ENCODE measurements around the gene CTNNBL1. TPM values are rescaled to one million over a fixed set of nuclear protein-coding genes. Genes with fewer than 3 reads are reported as not detected.
"Not testable (repeated sequence)": the region's sequence is repeated elsewhere in the genome, so short reads cannot be mapped to it uniquely, and the experiment has no call there.

CTNNBL1 gene
- total RNA-seq, 1 donor from 2014 or later = 93.5 TPM

DNA sequence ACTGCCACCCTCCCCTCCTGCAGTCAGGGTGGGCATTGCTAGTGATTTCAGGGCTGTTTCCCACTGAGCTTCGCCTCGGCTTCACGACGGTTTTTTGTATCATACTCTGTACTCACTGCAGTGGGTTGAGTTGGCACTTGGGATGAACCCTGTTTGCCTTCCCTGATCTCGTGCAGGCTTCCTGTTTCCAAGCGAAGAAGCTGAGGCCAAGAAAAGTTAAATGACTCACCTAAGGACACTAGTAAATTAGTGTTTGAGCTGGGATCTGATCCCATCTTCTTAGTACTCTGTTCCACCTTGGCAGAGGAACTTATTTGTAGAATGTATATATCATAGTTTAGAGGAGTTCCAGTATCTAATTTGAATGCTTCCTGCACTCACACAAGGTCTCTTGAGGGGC, 158.8 kb downstream of the CTNNBL1 start:
- H3K36me3 Mint-ChIP-seq (ENCODE audit: low read depth) = peaks cover 15% of the 10 kb centered on the region
- no peak for DNase-seq (ENCODE audit: low spot score)
- no peak overlapping the region for H3K4me3 Mint-ChIP-seq
- no peaks in the 10 kb centered on the region for H3K4me1 Mint-ChIP-seq (ENCODE audit: low read depth)
- no peak overlapping the region for H3K27ac Mint-ChIP-seq
- no peaks in the 10 kb centered on the region for H3K9me3 Mint-ChIP-seq
- H3K27me3 Mint-ChIP-seq (ENCODE audit: insufficient read depth) = no peaks in the 10 kb centered on the region
- intact Hi-C loops (cut with micrococcal nuclease) = no loop called here

DNA sequence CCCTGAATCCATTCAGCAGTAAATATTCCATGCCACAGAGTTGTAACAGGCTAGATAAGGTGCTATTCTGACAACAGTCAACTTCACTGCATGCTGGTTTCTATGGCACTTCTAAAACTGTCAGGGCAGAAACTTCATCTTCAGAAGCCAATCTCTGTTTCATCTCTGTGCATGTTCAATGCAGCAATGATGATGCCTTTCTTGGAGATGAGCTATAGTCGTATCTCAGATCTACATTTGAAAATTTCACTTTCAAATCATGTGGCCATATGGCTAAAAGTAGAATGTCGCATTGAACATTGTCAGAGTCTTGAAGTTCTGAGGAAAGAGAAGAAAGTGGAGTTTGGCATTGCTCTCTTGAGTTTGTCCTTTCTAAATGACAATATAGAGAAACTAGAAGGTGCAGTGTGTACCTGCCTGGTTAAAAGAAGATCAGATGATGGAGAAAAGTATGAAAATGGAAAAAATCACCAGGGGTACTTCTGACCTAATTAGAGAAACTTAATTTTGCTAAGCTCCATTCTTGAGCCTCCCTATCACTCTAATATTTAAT, 160.1 kb downstream of the CTNNBL1 start:
- H3K27ac Mint-ChIP-seq = no peak overlapping the region
- peaks cover 15% of the 10 kb centered on the region for H3K36me3 Mint-ChIP-seq (ENCODE audit: low read depth)
- intact Hi-C loops (cut with micrococcal nuclease) = no loop called here
- no peaks in the 10 kb centered on the region for H3K4me1 Mint-ChIP-seq (ENCODE audit: low read depth)
- DNase-seq (ENCODE audit: low spot score) = no peak
- no peaks in the 10 kb centered on the region for H3K27me3 Mint-ChIP-seq (ENCODE audit: insufficient read depth)
- H3K9me3 Mint-ChIP-seq = no peaks in the 10 kb centered on the region
- no peak overlapping the region for H3K4me3 Mint-ChIP-seq

DNA sequence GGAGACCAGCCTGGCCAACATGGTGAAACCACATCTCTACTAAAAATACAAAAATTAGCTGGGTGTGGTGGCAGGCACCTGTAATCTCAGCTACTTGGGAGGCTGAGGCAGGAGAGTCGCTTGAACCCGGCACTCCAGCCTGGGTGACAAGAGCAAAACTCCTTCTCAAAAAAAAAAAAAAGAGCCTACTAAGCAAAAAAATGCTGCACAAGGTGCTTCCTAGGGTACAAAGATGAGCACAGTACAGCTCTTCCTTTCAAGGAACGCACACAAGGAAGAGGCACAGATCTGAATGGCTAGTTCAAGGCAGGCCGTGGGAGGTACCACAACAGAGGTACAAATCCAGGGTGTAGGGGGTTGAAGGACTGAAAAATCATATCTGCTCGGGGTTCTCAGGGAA, 162.2 kb downstream of the CTNNBL1 start:
- H3K36me3 Mint-ChIP-seq (ENCODE audit: low read depth) = peaks cover 22% of the 10 kb centered on the region
- intact Hi-C loops (cut with micrococcal nuclease); H3K27me3 Mint-ChIP-seq (ENCODE audit: insufficient read depth); DNase-seq (ENCODE audit: low spot score); H3K27ac Mint-ChIP-seq; H3K9me3 Mint-ChIP-seq; H3K4me3 Mint-ChIP-seq; H3K4me1 Mint-ChIP-seq (ENCODE audit: low read depth): not testable (repeated sequence)

DNA sequence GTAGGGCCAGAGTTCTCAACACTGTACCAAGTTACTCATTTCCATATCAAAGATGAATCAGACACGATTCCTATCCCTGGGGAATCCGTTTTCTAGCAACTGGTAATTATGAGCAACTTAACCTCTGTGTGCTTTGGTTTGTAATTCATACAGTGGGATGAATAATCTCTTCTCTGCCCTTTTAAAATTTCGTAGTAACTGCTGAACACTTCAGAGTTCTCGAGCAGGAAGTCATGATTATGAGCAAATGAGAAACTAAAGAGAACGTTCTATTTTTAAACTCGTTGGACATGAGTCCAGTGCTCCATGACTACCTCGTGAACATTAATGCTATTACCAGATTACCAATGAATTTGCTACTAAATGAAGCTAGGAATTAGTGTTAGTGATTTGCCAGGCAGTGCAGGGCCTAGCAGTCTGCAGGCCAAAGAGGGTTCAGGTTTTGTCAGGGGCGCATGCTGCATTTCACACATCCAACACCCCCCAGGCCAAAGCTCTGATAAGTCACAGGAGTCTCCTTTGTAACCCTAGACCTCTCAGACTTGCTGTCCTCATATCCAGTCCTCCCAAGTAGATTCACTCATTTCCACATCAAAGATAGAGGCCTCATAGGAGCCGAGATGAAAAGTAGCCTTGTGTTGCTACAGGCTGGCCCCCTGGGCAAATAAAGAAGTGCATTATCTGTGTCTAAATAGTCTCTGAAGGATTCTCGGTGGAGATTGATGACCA, 163.3 kb downstream of the CTNNBL1 start:
- Mint-ChIP-seq H3K4me1 (ENCODE audit: low read depth) (no peaks in the 10 kb centered on the region), H3K36me3 (ENCODE audit: low read depth) (peaks cover 22% of the 10 kb centered on the region), H3K4me3 (no peak overlapping the region), H3K9me3 (no peaks in the 10 kb centered on the region), H3K27me3 (ENCODE audit: insufficient read depth) (no peaks in the 10 kb centered on the region), H3K27ac (no peak overlapping the region)
- no peak for DNase-seq (ENCODE audit: low spot score)
- intact Hi-C loops (cut with micrococcal nuclease) = no loop called here

DNA sequence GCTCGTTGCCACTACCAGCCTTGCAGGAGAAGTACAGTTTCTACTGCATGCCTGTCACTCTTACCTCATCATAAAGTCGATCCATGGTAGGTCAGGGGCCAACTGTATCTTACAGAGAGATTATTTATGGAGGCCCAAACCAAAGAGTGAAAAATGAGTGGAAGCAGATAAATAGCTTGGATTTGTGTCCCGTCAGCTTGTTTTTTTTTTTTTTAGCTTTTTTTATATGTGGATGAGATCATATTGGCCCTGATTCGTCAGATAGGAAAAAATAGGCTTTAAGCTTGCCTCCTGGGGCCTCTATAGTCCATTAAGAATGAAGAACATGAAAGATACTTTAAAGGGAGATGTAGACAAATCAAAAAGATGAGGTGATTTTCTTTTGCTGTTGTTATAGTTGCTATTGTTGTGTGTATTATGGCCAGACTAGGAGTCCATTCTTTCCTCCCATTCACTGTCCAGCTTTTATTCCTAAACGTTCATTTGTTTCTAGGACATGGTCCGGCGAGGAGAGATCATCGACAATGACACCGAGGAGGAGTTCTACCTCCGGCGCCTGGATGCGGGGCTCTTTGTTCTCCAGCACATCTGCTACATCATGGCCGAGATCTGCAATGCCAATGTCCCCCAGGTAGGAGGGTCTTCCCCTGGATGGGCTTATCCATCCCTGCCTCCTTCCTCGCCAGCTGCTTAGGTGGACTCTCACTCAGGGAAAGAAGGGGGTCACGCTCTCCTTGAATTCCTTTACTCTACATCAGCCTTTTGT, 165.8 kb downstream of the CTNNBL1 start:
- H3K4me1 Mint-ChIP-seq (ENCODE audit: low read depth) = no peaks in the 10 kb centered on the region
- H3K27me3 Mint-ChIP-seq (ENCODE audit: insufficient read depth) = no peaks in the 10 kb centered on the region
- H3K9me3 Mint-ChIP-seq = no peaks in the 10 kb centered on the region
- peaks cover 23% of the 10 kb centered on the region for H3K36me3 Mint-ChIP-seq (ENCODE audit: low read depth)
- no peak for DNase-seq (ENCODE audit: low spot score)
- intact Hi-C loops (cut with micrococcal nuclease) = no loop called here
- H3K27ac Mint-ChIP-seq = no peak overlapping the region
- no peak overlapping the region for H3K4me3 Mint-ChIP-seq

DNA sequence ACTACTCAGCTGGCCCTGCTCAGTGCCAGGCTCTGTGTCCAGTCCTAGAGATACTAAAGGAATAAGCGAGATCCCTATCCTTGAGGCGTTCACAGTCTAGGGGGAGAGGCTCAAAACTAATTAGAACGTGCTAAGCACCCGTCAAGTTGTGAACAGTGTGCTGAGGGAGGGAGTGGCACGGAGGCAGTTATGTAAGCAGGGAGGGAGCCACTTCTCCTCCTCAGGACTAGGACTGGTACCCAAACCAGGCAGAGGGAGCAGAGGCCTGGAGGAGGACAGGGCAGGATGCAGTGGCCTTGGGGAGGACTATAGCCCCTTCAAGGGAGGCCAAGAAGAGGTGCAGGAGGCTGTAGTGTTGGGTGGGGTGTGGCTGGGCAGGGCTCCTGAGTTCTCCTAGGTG, 169.5 kb downstream of the CTNNBL1 start:
- H3K27ac Mint-ChIP-seq = no peak overlapping the region
- H3K9me3 Mint-ChIP-seq = no peaks in the 10 kb centered on the region

DNA sequence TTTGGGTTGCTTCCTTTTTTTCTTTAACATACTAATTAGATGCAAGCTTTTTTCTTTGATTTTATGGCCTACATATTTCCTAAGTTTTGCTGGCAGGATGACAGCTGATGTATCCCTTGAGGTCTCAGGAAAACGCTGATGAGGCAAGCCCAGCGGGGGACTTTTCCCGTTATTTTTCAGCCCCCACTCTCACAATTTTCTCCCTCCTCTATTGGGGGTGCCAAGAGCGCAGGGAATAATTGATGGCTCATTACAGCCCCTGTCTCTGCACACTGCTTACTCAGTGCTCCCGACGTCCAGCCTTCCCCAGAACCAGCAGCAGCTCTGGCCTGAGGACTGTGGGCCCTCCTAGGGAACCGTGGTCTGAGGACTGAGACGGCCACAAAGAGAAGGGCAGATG, 170.5 kb downstream of the CTNNBL1 start:
- intact Hi-C loops (cut with micrococcal nuclease) = no loop called here
- Mint-ChIP-seq H3K36me3 (ENCODE audit: low read depth) (peaks cover 10% of the 10 kb centered on the region), H3K4me1 (ENCODE audit: low read depth) (no peaks in the 10 kb centered on the region), H3K27me3 (ENCODE audit: insufficient read depth) (no peaks in the 10 kb centered on the region), H3K27ac (no peak overlapping the region), H3K9me3 (no peaks in the 10 kb centered on the region), H3K4me3 (no peak overlapping the region)
- DNase-seq (ENCODE audit: low spot score) = no peak

More for the DNA sequence above, 169.5 kb downstream of the CTNNBL1 start:
- no peak for DNase-seq (ENCODE audit: low spot score)
- Mint-ChIP-seq H3K36me3 (ENCODE audit: low read depth) (peaks cover 10% of the 10 kb centered on the region), H3K4me3 (no peak overlapping the region), H3K27me3 (ENCODE audit: insufficient read depth) (no peaks in the 10 kb centered on the region), H3K4me1 (ENCODE audit: low read depth) (no peaks in the 10 kb centered on the region)
- intact Hi-C loops (cut with micrococcal nuclease) = no loop called here

DNA sequence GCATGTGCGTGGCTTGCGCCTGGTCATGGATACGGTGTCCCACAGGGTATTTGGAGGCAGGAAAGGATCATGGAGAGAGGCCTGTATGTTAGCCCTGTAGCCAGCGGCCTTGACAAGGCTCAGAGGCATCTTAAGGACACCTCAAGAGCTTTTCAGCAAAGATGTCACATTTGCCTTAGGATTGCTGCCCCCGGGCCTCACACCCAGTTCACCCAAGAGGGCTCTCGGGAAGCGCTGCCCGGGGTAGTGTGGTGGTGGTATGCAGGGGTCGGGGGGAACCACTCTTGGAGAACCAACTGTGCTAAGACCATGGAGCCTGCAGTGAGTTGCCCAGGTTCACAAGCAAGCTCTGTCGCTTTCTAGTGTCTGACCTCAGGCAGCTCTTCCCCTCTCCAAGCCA, 172.2 kb downstream of the CTNNBL1 start:
- Mint-ChIP-seq H3K27ac (no peak overlapping the region), H3K27me3 (ENCODE audit: insufficient read depth) (no peaks in the 10 kb centered on the region), H3K9me3 (no peaks in the 10 kb centered on the region), H3K4me3 (no peak overlapping the region), H3K4me1 (ENCODE audit: low read depth) (no peaks in the 10 kb centered on the region), H3K36me3 (ENCODE audit: low read depth) (peaks cover 2% of the 10 kb centered on the region)
- no peak for DNase-seq (ENCODE audit: low spot score)
- intact Hi-C loops (cut with micrococcal nuclease) = no loop called here

DNA sequence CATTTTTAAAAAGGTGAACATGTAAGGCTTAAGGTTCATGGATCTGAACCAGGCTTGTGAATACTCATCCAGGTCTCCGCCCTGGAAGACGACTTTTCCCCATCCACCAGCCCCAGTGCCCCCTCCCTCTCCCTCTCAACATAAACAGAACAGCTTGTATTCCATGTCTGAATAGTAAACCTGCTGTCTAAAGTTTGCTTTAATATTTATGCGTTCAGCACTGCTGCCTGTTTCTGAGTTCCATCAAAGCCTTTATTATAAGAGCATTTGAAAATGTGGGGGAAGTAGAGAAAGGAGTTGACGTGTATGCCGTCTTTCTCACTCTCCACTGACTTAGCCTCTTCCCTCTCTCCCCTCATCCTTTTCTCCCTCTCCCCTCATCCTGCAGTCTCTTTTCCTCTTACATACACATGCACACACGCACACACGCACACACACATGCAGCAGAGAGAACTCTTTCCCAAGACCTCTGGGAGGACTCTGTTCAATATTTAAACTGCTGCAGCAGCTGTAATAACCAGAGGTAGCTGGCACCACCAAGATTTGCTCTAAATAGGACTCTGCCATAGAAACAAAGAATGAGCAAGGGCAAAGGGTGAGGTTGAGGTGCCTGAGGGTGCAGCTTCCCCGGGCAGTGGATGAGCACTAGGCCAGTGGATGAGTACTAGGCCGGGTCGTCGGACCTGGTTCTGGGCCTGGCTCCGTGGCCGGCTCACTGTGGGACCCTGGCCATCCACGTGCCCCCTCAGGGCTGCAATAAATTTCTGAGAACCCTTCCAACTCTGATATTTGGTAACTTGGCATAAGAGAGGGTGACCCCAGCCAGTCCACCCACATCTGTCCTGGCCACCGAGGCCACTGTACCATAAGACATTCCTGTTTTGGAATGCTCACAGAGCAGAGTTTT, 173.7 kb downstream of the CTNNBL1 start:
- DNase-seq (ENCODE audit: low spot score) = no peak
- H3K36me3 Mint-ChIP-seq (ENCODE audit: low read depth) = peaks cover 2% of the 10 kb centered on the region
- H3K27me3 Mint-ChIP-seq (ENCODE audit: insufficient read depth) = no peaks in the 10 kb centered on the region
- no peaks in the 10 kb centered on the region for H3K4me1 Mint-ChIP-seq (ENCODE audit: low read depth)
- H3K9me3 Mint-ChIP-seq = no peaks in the 10 kb centered on the region
- no peak overlapping the region for H3K27ac Mint-ChIP-seq
- H3K4me3 Mint-ChIP-seq = no peak overlapping the region
- intact Hi-C loops (cut with micrococcal nuclease) = no loop called here

DNA sequence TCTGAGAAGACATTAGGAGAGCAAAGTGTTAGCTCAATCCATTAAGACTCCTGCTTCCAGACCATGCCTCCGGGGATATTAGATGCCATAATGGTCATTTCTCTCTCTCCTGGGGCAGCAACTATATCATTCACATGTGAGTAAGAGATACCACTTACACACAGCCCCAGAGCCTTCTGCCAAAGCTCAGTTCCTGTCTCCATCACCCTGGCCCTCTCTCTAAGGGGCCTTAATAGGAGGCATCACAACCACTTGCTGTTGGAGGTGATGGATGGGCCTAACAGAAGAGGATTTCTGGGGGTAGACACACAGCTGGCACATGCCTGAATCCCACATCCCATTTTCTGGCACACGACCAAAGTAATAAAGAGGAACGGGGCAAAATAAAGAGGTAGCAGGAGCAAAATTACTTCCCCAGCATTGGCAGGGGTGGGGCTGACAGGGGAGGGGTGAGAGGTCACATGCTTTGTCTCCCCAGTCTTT, 175.1 kb downstream of the CTNNBL1 start:
- Mint-ChIP-seq H3K9me3 (no peaks in the 10 kb centered on the region), H3K27me3 (ENCODE audit: insufficient read depth) (no peaks in the 10 kb centered on the region), H3K4me1 (ENCODE audit: low read depth) (no peaks in the 10 kb centered on the region), H3K36me3 (ENCODE audit: low read depth) (no peaks in the 10 kb centered on the region), H3K27ac (no peak overlapping the region), H3K4me3 (no peak overlapping the region)
- no peak for DNase-seq (ENCODE audit: low spot score)
- intact Hi-C loops (cut with micrococcal nuclease) = no loop called here

DNA sequence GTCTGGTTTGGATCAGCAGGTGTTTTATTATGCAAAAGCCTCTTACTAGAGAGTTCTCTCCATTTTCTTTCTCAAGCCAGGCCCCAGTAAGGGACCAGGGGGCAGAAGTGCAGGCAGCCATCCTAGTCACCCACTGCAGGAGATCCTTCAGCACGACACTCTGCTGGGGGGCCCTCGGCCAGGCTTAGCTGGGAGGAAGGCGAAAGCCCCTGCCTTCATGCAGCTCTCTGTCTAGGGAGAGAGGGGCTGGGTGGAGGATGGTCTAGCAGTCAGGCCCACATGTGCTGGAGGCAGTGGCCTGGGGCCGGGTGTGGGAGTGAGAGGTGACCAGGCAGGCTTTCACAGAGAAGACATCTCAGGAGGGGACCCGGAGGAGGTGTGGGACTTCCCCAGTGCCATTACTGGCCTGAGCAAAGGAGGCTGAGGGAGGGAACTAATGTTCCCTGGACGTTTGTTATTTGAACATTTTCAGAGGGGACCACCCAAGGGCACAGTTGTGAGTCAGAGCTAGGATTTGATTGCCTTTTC, 175.6 kb downstream of the CTNNBL1 start:
- no peaks in the 10 kb centered on the region for H3K27me3 Mint-ChIP-seq (ENCODE audit: insufficient read depth)
- no peaks in the 10 kb centered on the region for H3K4me1 Mint-ChIP-seq (ENCODE audit: low read depth)
- no peaks in the 10 kb centered on the region for H3K9me3 Mint-ChIP-seq
- intact Hi-C loops (cut with micrococcal nuclease) = no loop called here
- H3K27ac Mint-ChIP-seq = no peak overlapping the region
- H3K4me3 Mint-ChIP-seq = no peak overlapping the region
- H3K36me3 Mint-ChIP-seq (ENCODE audit: low read depth) = no peaks in the 10 kb centered on the region
- no peak for DNase-seq (ENCODE audit: low spot score)

DNA sequence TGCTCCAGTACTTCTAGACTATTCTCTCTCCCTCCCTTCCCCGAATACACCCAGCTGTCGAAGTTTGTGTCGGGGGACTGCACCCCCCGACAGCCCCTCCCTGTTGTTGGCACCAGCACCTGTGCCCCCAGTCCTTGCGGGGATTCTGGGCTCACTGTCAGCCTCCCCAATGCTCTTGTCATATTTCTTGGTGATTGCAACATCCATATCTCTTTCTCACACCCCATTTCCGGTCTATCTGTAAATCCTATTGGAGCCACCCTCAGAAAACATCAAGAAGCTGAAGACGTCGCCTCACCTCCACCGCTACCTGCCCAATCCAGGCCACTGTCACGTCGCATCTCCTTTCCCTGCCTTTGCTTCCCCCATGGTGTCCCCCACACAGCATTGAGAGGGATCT, 176.5 kb downstream of the CTNNBL1 start:
- Mint-ChIP-seq H3K9me3 (no peaks in the 10 kb centered on the region), H3K27me3 (ENCODE audit: insufficient read depth) (no peaks in the 10 kb centered on the region), H3K4me3 (no peak overlapping the region), H3K27ac (no peak overlapping the region), H3K4me1 (ENCODE audit: low read depth) (no peaks in the 10 kb centered on the region), H3K36me3 (ENCODE audit: low read depth) (no peaks in the 10 kb centered on the region)
- DNase-seq (ENCODE audit: low spot score) = no peak
- intact Hi-C loops (cut with micrococcal nuclease) = no loop called here
